Esophagus muscularis mucosa (tissue), 4 donors: ENCODE data around the gene NXN. TPM values are rescaled to one million over a fixed set of nuclear protein-coding genes. Genes with fewer than 3 reads are reported as not detected.
A peak's percentile ranks its signal among the peaks of the same experiment; 100 is the strongest.

Experiments
- DNase-seq: peaks from one replicate; pipeline ENCODE4 v3.0.0-alpha.2; 2017; ENCODE audit errors: extremely low spot score
- H3K27ac ChIP-seq, 4 donors: fragments of 200-600 bp; sonication (generic); replicated peaks in 1 of 4; 1 replicate in 3 of 4; 2 replicates in 1 of 4; pipeline ENCODE4 v1.5.1; 2016 to 2019; ENCODE audit warnings: mild to moderate bottlenecking in 1 of 4
- H3K27me3 ChIP-seq, 4 donors: fragments of 200-600 bp; sonication (generic); one replicate each; pipeline versions ENCODE4 v1.5.1 to v1.6.0; 2016 to 2019
- H3K36me3 ChIP-seq, 4 donors: fragments of 200-600 bp; sonication (generic); one replicate each; pipeline ENCODE4 v1.5.1; 2016 to 2019
- H3K4me1 ChIP-seq, 4 donors: fragments of 200-600 bp; sonication (generic); one replicate each; pipeline ENCODE4 v1.5.1; 2016 to 2019
- H3K4me3 ChIP-seq, 4 donors: fragments of 200-600 bp; sonication (generic); 1 replicate in 2 of 4; 2 replicates in 2 of 4; pipeline ENCODE4 v1.5.1; 2016 to 2019; ENCODE audit warnings: mild to moderate bottlenecking in 4 of 4, moderate library complexity in 1 of 4
- H3K9me3 ChIP-seq, 4 donors: fragments of 200-600 bp; sonication (generic); 1 replicate in 3 of 4; 2 replicates in 1 of 4; pipeline ENCODE4 v1.5.1; 2016 to 2019
- CTCF ChIP-seq, 3 experiments: fragments of 200-600 bp in 2 of 3; fragments of 450-650 bp in 1 of 3; sonication (generic) in 2 of 3; IDR thresholded peaks; one replicate each; pipeline ENCODE4 v1.5.1; 2017 to 2019; ENCODE audit warnings: antibody characterized with exemption in 3 of 3, mild to moderate bottlenecking in 2 of 3, moderate library complexity in 1 of 3
- EP300 ChIP-seq: sonication (generic); formaldehyde crosslinking; IDR thresholded peaks from one replicate; pipeline ENCODE4 v1.6.1; 2017; ENCODE audit warnings: antibody characterized with exemption
- POLR2A ChIP-seq: fragments of 450-650 bp; IDR thresholded peaks from one replicate; pipeline ENCODE4 v1.6.1; 2017; ENCODE audit warnings: antibody characterized with exemption, moderate library complexity, mild to moderate bottlenecking, low read depth
- POLR2AphosphoS5 ChIP-seq, 2 donors: sonication (generic); formaldehyde crosslinking; IDR thresholded peaks; one replicate each; pipeline ENCODE4 v1.6.1; 2017; ENCODE audit warnings: antibody characterized with exemption in 2 of 2
- WGBS: methylation state at CpG from one replicate; pipeline ENCODE4 v1.1.5; 2018; 5-methylcytosine and 5-hydroxymethylcytosine counted together
- intact Hi-C: fragments of 100-400 bp; cut with DNase I; formaldehyde crosslinking; loops from one replicate; pipeline ENCODE4 v1.15.1; 2023
- total RNA-seq, 4 donors: library from RNA; depleted of rRNA; stranded (reverse); fragments of >200 nt; gene quantifications; one replicate each; pipeline versions ENCODE4 v1.1.0 to v1.2.1, GENCODE V29; 2016

The NXN gene
- total RNA-seq, 4 donors from 2014 or later, result 37.0 to 65.6 (median 49.8) TPM

- no peak for TF ChIP-seq POLR2AphosphoS5 (IDR thresholded peaks at IDR 0.05)
- no peak for TF ChIP-seq EP300
- TF ChIP-seq CTCF (IDR thresholded peaks at IDR 0.05), result no peak
- TF ChIP-seq POLR2A, result no peak
- Histone ChIP-seq H3K27ac (peak overlapping the region; percentile 69 to 87 (median 82)), H3K27me3 (no peaks in the 10 kb centered on the region), H3K36me3 (peaks cover 0 to 14% (median 8%) of the 10 kb centered on the region in 4 donors), H3K4me1 (peaks cover 50 to 57% (median 52%) of the 10 kb centered on the region in 4 donors), H3K4me3 (no peak overlapping the region), H3K9me3 (no peaks in the 10 kb centered on the region)
- WGBS, result 77% methylated on average over 7 of the region's 11 CpGs
- intact Hi-C loops, result no loop called here
- no peak for DNase-seq
These were observed 39.0 kb upstream of the NXN start for GRCh38 chr17:1018547-1018946.

GRCh38 chr17:1013729-1014090, 34.1 kb upstream of the NXN start:
- Histone ChIP-seq H3K27ac (no peak overlapping the region), H3K4me1 (peaks cover 12 to 34% (median 28%) of the 10 kb centered on the region in 4 donors), H3K9me3 (no peaks in the 10 kb centered on the region), H3K4me3 (no peak overlapping the region), H3K36me3 (peaks cover 37 to 54% (median 49%) of the 10 kb centered on the region in 4 donors), H3K27me3 (no peaks in the 10 kb centered on the region)
- DNase-seq, result no peak
- intact Hi-C loops, result no loop called here
- WGBS, result 93% methylated on average over 8 of the region's 9 CpGs
- no peak for TF ChIP-seq POLR2A

- Histone ChIP-seq H3K27me3 (no peaks in the 10 kb centered on the region), H3K36me3 (peaks cover 37 to 58% (median 55%) of the 10 kb centered on the region in 4 donors), H3K4me3 (no peak overlapping the region), H3K9me3 (no peaks in the 10 kb centered on the region), H3K4me1 (peaks cover 10 to 34% (median 25%) of the 10 kb centered on the region in 4 donors), H3K27ac (peak overlapping the region in 1 of 4 donors; percentile 14)
- 89% methylated on average over 23 of the region's 30 CpGs for WGBS
- DNase-seq, result no peak
- intact Hi-C loops, result no loop called here
- no peak for TF ChIP-seq EP300
- TF ChIP-seq POLR2AphosphoS5 (IDR thresholded peaks at IDR 0.05), result no peak
- no peak for TF ChIP-seq POLR2A
- TF ChIP-seq CTCF (IDR thresholded peaks at IDR 0.05), result no peak
These were observed 33.5 kb upstream of the NXN start for GRCh38 chr17:1012823-1013728.

GRCh38 chr17:1011760-1012735, 32.5 kb upstream of the NXN start:
- Histone ChIP-seq H3K27ac (no peak overlapping the region), H3K4me1 (peaks cover 17 to 39% (median 35%) of the 10 kb centered on the region in 4 donors), H3K9me3 (no peaks in the 10 kb centered on the region), H3K27me3 (no peaks in the 10 kb centered on the region), H3K36me3 (peaks cover 37 to 67% (median 65%) of the 10 kb centered on the region in 4 donors), H3K4me3 (no peak overlapping the region)
- intact Hi-C loops, result no loop called here
- no peak for DNase-seq
- 86% methylated on average over 41 of the region's 57 CpGs for WGBS
- no peak for TF ChIP-seq EP300
- no peak for TF ChIP-seq POLR2A
- TF ChIP-seq POLR2AphosphoS5 (IDR thresholded peaks at IDR 0.05), result no peak
- no peak for TF ChIP-seq CTCF (IDR thresholded peaks at IDR 0.05)
